Stomach (tissue), 9 donors: ENCODE measurements around the gene NEB. TPM values are rescaled to one million over a fixed set of nuclear protein-coding genes. Genes with fewer than 3 reads are reported as not detected.

Experiments
- DNase-seq, 2 donors: peaks; one replicate each; pipeline versions ENCODE4 v3.0.0 to v3.0.0-alpha.2; 2013 to 2019
- H3K27ac ChIP-seq, 5 donors: fragments of 200-600 bp in 4 of 5; sonication (generic) in 4 of 5; one replicate each; pipeline ENCODE4 v1.5.1; 2013 to 2019; ENCODE audit warnings: mild to moderate bottlenecking in 1 of 5, moderate library complexity in 1 of 5
- H3K27me3 ChIP-seq, 3 donors: fragments of 200-600 bp; sonication (generic); one replicate each; pipeline ENCODE4 v1.5.1; 2017 to 2019; ENCODE audit warnings: mixed run types in 1 of 3
- H3K36me3 ChIP-seq, 4 donors: fragments of 200-600 bp; sonication (generic); 1 replicate in 3 of 4; 2 replicates in 1 of 4; pipeline ENCODE4 v1.5.1; 2016 to 2019
- H3K4me1 ChIP-seq, 4 donors: fragments of 200-600 bp; sonication (generic); one replicate each; pipeline ENCODE4 v1.5.1; 2016 to 2019
- H3K4me3 ChIP-seq, 4 donors: fragments of 200-600 bp; sonication (generic) in 3 of 4; one replicate each; pipeline ENCODE4 v1.5.1; 2016 to 2019; ENCODE audit warnings: mild to moderate bottlenecking in 1 of 4
- H3K9me3 ChIP-seq, 4 donors: fragments of 200-600 bp; sonication (generic); one replicate each; pipeline ENCODE4 v1.5.1; 2016 to 2019
- EP300 ChIP-seq: sonication (generic); formaldehyde crosslinking; IDR thresholded peaks from one replicate; pipeline ENCODE4 v1.6.1; 2017; ENCODE audit warnings: antibody characterized with exemption
- POLR2A ChIP-seq, 4 donors: fragments of 450-650 bp; IDR thresholded peaks; one replicate each; pipeline ENCODE4 v1.6.1; 2016; ENCODE audit warnings: antibody characterized with exemption in 4 of 4, control low read depth in 2 of 4, mild to moderate bottlenecking in 1 of 4, moderate library complexity in 1 of 4
- POLR2AphosphoS5 ChIP-seq, 3 donors: sonication (generic); formaldehyde crosslinking; IDR thresholded peaks; one replicate each; pipeline ENCODE4 v1.6.1; 2016; ENCODE audit warnings: antibody characterized with exemption in 3 of 3
- WGBS, 5 donors: extraction: QIAGEN DNeasy Blood & Tissue Kit in 3 of 5; methylation state at CpG; one replicate each; pipeline versions ENCODE4 v1.1.5 to v1.1.7; 2013 to 2018; 5-methylcytosine and 5-hydroxymethylcytosine counted together
- intact Hi-C: fragments of 100-400 bp; cut with DNase I; formaldehyde crosslinking; loops from one replicate; pipeline ENCODE4 v1.15.1; 2023; ENCODE audit warnings: low total_unique reads
- polyA plus RNA-seq, 3 donors: library from polyadenylated mRNA; stranded (reverse); fragments of 200-250 nt; gene quantifications; one replicate each; pipeline ENCODE4 v1.2.3, GENCODE V29; 2013
- total RNA-seq, 5 donors: library from RNA; depleted of rRNA; stranded (reverse); fragments of >200 nt; gene quantifications; one replicate each; pipeline versions ENCODE4 v1.1.0 to v1.2.3, GENCODE V29; 2014 to 2016
- TF ChIP-seq, protein P1 (sequence below), 7 experiments: fragments of 450-650 bp in 4 of 7; fragments of 200-600 bp in 3 of 7; sonication (generic) in 3 of 7; IDR thresholded peaks; one replicate each; pipeline ENCODE4 v1.5.1; 2016 to 2019; ENCODE audit warnings: antibody characterized with exemption in 7 of 7, control low read depth in 2 of 7, mild to moderate bottlenecking in 1 of 7
- donor health status: healthy with polysubstance abuse.
- donor health status: Bipolar disorder and iron deficiency.
- donor health status: healthy.

Gene NEB
- total and polyA plus RNA-seq, 8 donors = 0.12 to 4.0 (median 1.0) TPM; not detected in 1

DNA sequence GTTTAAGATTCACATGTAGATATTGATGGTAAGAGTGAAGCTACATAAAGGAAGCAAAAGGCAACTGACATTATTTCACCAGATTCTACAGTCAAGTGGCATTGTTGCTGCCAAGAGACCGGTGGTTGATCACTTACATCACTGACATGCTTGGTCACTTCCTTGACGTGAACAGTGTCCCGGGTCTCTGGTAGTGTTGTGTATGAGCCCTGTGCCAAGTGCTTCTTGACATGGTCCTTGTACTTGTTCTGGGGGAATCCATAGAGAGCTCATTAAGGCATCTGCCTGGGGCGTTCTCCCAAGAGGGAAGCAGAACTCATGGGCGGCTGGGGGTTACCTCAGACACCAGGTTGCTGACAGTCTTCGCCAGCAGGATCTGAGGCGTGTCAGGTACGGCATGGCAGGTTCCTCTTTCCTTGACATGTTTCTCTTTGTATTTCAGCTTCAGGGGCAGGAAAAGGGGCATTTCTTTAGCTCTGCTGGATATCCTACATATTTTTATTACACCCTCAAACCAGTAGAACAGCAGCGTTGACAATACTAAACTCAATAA, 208.4 kb downstream of the NEB start:
- 67 to 84% (median 75%) methylated on average over 9 of the region's 9 CpGs for WGBS, 5 donors
- no peaks in the 10 kb centered on the region for H3K4me1 ChIP-seq
- H3K27ac ChIP-seq = no peak overlapping the region
- TF ChIP-seq EP300 (no peak), POLR2AphosphoS5 (IDR thresholded peaks at IDR 0.05) (no peak), POLR2A (IDR thresholded peaks at IDR 0.05) (no peak)
- TF ChIP-seq, protein P1, sequence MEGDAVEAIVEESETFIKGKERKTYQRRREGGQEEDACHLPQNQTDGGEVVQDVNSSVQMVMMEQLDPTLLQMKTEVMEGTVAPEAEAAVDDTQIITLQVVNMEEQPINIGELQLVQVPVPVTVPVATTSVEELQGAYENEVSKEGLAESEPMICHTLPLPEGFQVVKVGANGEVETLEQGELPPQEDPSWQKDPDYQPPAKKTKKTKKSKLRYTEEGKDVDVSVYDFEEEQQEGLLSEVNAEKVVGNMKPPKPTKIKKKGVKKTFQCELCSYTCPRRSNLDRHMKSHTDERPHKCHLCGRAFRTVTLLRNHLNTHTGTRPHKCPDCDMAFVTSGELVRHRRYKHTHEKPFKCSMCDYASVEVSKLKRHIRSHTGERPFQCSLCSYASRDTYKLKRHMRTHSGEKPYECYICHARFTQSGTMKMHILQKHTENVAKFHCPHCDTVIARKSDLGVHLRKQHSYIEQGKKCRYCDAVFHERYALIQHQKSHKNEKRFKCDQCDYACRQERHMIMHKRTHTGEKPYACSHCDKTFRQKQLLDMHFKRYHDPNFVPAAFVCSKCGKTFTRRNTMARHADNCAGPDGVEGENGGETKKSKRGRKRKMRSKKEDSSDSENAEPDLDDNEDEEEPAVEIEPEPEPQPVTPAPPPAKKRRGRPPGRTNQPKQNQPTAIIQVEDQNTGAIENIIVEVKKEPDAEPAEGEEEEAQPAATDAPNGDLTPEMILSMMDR (IDR thresholded peaks at IDR 0.05) = no peak
- no peaks in the 10 kb centered on the region for H3K36me3 ChIP-seq
- intact Hi-C loops = no loop called here
- no peaks in the 10 kb centered on the region for H3K9me3 ChIP-seq
- no peak overlapping the region for H3K4me3 ChIP-seq
- no peak for DNase-seq
- no peaks in the 10 kb centered on the region for H3K27me3 ChIP-seq

DNA sequence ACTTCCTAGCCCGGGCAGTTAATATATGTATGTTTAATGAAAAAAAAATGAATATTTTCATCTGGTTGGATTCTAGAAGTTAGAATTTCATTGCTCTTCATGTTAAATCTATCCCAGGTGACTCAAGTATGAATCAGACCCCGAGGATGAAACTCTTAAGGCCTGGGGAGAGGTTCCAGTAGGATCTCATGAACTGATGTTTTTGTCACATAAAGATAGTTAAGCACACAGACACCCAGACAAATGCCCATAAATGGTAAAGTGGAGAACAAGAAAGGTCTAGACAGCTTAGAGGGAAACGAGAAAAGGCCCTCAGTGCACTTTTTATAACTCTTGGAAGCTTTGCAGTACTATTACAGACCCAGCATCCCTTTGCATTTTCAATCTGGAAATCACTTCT, 210.4 kb downstream of the NEB start:
- DNase-seq = no peak
- intact Hi-C loops = no loop called here
- no peaks in the 10 kb centered on the region for H3K36me3 ChIP-seq
- WGBS, 5 donors = 83 to 91% (median 89%) methylated on average over 3 of the region's 3 CpGs
- H3K4me1 ChIP-seq = no peaks in the 10 kb centered on the region
- H3K9me3 ChIP-seq = no peaks in the 10 kb centered on the region
- H3K27ac ChIP-seq = no peak overlapping the region
- H3K4me3 ChIP-seq = no peak overlapping the region
- no peak for TF ChIP-seq EP300
- TF ChIP-seq POLR2AphosphoS5 (IDR thresholded peaks at IDR 0.05) = no peak
- TF ChIP-seq POLR2A (IDR thresholded peaks at IDR 0.05) = no peak
- TF ChIP-seq, protein P1 (IDR thresholded peaks at IDR 0.05) = no peak
- no peaks in the 10 kb centered on the region for H3K27me3 ChIP-seq

DNA sequence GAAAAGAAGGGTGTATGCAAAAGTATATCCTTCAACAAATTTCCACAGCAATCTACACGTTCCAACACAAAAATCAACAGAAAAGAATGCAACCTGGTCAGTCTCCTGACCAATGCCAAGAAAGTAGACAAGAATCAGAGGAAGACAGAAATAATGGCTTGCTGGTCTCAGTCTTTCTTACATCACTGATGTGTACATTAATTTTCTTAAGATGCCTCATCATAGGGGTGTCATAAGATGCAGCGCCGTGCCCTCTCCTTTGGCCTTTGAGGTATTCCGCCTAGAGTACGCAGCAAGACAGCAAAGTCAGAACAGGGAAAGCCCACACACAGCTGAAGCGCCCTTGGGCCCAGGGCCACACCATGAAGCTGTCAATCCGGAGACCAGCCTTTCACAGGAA, 211.7 kb downstream of the NEB start:
- H3K4me1 ChIP-seq = no peaks in the 10 kb centered on the region
- TF ChIP-seq POLR2A (IDR thresholded peaks at IDR 0.05) = no peak
- no peak for TF ChIP-seq EP300
- TF ChIP-seq, protein P1 (IDR thresholded peaks at IDR 0.05) = no peak
- TF ChIP-seq POLR2AphosphoS5 (IDR thresholded peaks at IDR 0.05) = no peak
- DNase-seq = no peak
- no peaks in the 10 kb centered on the region for H3K9me3 ChIP-seq
- H3K27me3 ChIP-seq = no peaks in the 10 kb centered on the region
- H3K4me3 ChIP-seq = no peak overlapping the region
- no peaks in the 10 kb centered on the region for H3K36me3 ChIP-seq
- WGBS, 5 donors = 88 to 94% (median 92%) methylated on average over 7 of the region's 7 CpGs
- no peak overlapping the region for H3K27ac ChIP-seq
- intact Hi-C loops = no loop called here

DNA sequence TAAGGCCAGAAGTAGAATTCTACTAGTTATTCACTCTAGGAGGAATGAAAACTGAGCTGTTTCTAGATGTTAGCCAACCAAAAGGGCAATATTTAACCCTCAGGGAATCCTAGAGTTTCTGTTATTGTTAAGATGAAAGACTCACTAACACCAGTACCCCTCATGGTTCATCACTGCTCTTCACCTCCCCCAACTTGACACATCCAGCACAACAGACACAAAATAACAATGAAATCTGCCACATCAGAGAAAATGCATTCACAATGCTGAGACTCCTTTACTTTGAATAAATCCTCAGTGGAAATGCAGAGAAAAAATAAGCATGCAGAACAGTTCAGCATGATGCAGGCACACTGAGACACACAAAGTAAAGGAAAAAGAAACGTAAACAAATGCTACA, 213.3 kb downstream of the NEB start:
- intact Hi-C loops = no loop called here
- Histone ChIP-seq H3K27me3 (no peaks in the 10 kb centered on the region), H3K4me1 (no peaks in the 10 kb centered on the region), H3K27ac (no peak overlapping the region), H3K4me3 (no peak overlapping the region), H3K9me3 (no peaks in the 10 kb centered on the region), H3K36me3 (no peaks in the 10 kb centered on the region)
- WGBS, 5 donors = 48 to 75% (median 64%) methylated on average over 1 of the region's 1 CpG
- TF ChIP-seq POLR2A (IDR thresholded peaks at IDR 0.05) = no peak
- TF ChIP-seq, protein P1 (IDR thresholded peaks at IDR 0.05) = no peak
- TF ChIP-seq EP300 = no peak
- TF ChIP-seq POLR2AphosphoS5 (IDR thresholded peaks at IDR 0.05) = no peak
- no peak for DNase-seq
